Tibial nerve (tissue), 3 donors: Measurements from ENCODE around the gene INAFM1.

ENCODE experiments used
- POLR2A ChIP-seq, 2 donors: fragments of 450-650 bp; IDR thresholded peaks; one replicate each; pipeline ENCODE4 v1.6.1; 2017; ENCODE audit warnings: antibody characterized with exemption in 2 of 2, mild to moderate bottlenecking in 2 of 2, moderate library complexity in 2 of 2
- TF ChIP-seq, protein P1 (sequence below), 5 experiments: fragments of 200-600 bp in 3 of 5; fragments of 450-650 bp in 2 of 5; sonication (generic) in 3 of 5; IDR thresholded peaks; one replicate each; pipeline ENCODE4 v1.5.1; 2016 to 2019; ENCODE audit warnings: antibody characterized with exemption in 5 of 5, mild to moderate bottlenecking in 3 of 5, moderate library complexity in 2 of 5

DNA sequence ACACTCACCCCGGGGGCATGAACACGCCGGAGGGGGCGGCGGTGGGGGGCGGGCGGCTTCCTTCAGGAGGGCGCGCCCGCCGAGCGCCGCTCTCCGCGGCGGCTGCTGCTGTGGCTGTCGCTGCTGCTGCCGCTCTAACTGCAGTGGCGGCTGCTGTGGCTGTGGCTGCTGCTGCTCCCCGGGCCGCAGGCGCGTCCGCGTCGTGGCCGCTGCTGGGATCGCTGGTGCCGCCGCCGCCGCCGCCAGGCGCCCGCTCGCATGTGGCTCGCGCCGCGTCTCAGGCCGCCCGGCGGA is 43.8 kb upstream of the INAFM1 start, which contains the start of gene BBC3:
- peak in 1 of 2 donors; percentile 71 for TF ChIP-seq POLR2A (IDR thresholded peaks at IDR 0.05)
- TF ChIP-seq, protein P1, sequence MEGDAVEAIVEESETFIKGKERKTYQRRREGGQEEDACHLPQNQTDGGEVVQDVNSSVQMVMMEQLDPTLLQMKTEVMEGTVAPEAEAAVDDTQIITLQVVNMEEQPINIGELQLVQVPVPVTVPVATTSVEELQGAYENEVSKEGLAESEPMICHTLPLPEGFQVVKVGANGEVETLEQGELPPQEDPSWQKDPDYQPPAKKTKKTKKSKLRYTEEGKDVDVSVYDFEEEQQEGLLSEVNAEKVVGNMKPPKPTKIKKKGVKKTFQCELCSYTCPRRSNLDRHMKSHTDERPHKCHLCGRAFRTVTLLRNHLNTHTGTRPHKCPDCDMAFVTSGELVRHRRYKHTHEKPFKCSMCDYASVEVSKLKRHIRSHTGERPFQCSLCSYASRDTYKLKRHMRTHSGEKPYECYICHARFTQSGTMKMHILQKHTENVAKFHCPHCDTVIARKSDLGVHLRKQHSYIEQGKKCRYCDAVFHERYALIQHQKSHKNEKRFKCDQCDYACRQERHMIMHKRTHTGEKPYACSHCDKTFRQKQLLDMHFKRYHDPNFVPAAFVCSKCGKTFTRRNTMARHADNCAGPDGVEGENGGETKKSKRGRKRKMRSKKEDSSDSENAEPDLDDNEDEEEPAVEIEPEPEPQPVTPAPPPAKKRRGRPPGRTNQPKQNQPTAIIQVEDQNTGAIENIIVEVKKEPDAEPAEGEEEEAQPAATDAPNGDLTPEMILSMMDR (IDR thresholded peaks at IDR 0.05), result no peak
